H1 (cell line): Measurements from ENCODE around the gene SLC25A34. TPM values are rescaled to one million over a fixed set of nuclear protein-coding genes. Genes with fewer than 3 reads are reported as not detected.

ENCODE experiments used
- CTCF ChIA-PET: fragments of 300-600 bp; sonication (Branson Sonifier 250); formaldehyde crosslinking; loops from one replicate; lab custom pipeline; 2021; ENCODE audit not compliant: partially characterized antibody; lab: Charles Lee
- POLR2A ChIA-PET: fragments of 300-600 bp; sonication (Branson Sonifier 250); formaldehyde crosslinking; loops from one replicate; lab custom pipeline; 2021; ENCODE audit warnings: inconsistent platforms; ENCODE audit not compliant: partially characterized antibody; lab: Charles Lee
- DNase-seq, 2 experiments: peaks; one replicate each; pipeline versions ENCODE4 v3.0.0 to v3.0.0-alpha.2; 2010 to 2022; ENCODE audit warnings: low spot score in 2 of 2, low read depth in 1 of 2, mixed read lengths in 1 of 2
- FAIRE-seq: peaks from 2 replicates; lab custom pipeline; 2011; peaks lifted over from hg19 to GRCh38; lab: Jason Lieb, UNC
- H2AFZ ChIP-seq: 2 replicates; pipeline ENCODE4 v1.8.1; 2012; ENCODE audit warnings: low read length, inconsistent platforms
- H2AK5ac ChIP-seq: 2 replicates; pipeline ENCODE4 v1.6.1; 2013; ENCODE audit warnings: low read depth, low read length
- H2BK120ac ChIP-seq: replicated peaks from 2 replicates; pipeline ENCODE3; 2013; ENCODE audit warnings: low read depth, low read length, inconsistent platforms
- H2BK12ac ChIP-seq: 2 replicates; pipeline ENCODE4 v1.6.1; 2013; ENCODE audit warnings: low read depth, low read length
- H2BK15ac ChIP-seq: 2 replicates; pipeline ENCODE4 v1.6.1; 2013; ENCODE audit warnings: low read length
- H2BK20ac ChIP-seq: 2 replicates; pipeline ENCODE4 v1.6.1; 2013; ENCODE audit warnings: low read length
- H2BK5ac ChIP-seq: 2 replicates; pipeline ENCODE4 v1.6.1; 2013; ENCODE audit warnings: low read depth, low read length
- H3K14ac ChIP-seq: 2 replicates; pipeline ENCODE4 v1.6.1; 2013; ENCODE audit warnings: inconsistent platforms; ENCODE audit not compliant: insufficient read length
- H3K18ac ChIP-seq: 2 replicates; pipeline ENCODE4 v1.6.1; 2013; ENCODE audit warnings: low read length; ENCODE audit errors: extremely low read depth
- H3K23ac ChIP-seq: 2 replicates; pipeline ENCODE4 v1.6.1; 2013; ENCODE audit warnings: inconsistent platforms; ENCODE audit not compliant: insufficient read length
- H3K23me2 ChIP-seq: 2 replicates; pipeline ENCODE4 v1.6.1; 2013; ENCODE audit warnings: low read depth, low read length
- H3K27ac ChIP-seq: 2 replicates; pipeline ENCODE4 v1.6.1; 2011; ENCODE audit warnings: low read depth, low read length, inconsistent platforms
- H3K27me3 ChIP-seq, 4 experiments: replicated peaks in 1 of 4; 1 replicate in 1 of 4; 2 replicates in 3 of 4; pipeline versions ENCODE4 v1.6.1 to v1.8.1; 2011 to 2013; ENCODE audit warnings: low read length in 3 of 4, mild to moderate bottlenecking in 3 of 4, inconsistent platforms in 2 of 4, mixed read lengths in 2 of 4, moderate library complexity in 1 of 4; ENCODE audit not compliant: control insufficient read depth in 3 of 4, insufficient read depth in 3 of 4; ENCODE audit errors: extremely low read depth in 1 of 4
- H3K36me3 ChIP-seq, 4 experiments: 2 replicates each; pipeline versions ENCODE4 v1.6.1 to v1.8.1; 2011 to 2013; ENCODE audit warnings: mild to moderate bottlenecking in 4 of 4, low read length in 3 of 4, moderate library complexity in 2 of 4, control low read depth in 1 of 4, inconsistent platforms in 1 of 4; ENCODE audit not compliant: insufficient read depth in 4 of 4, control insufficient read depth in 2 of 4
- H3K4ac ChIP-seq: replicated peaks from 2 replicates; pipeline ENCODE3; 2013; ENCODE audit warnings: low read length, low read depth, mixed read lengths, inconsistent platforms; ENCODE audit not compliant: insufficient read length
- H3K4me1 ChIP-seq, 4 experiments: replicated peaks in 1 of 4; 1 replicate in 1 of 4; 2 replicates in 3 of 4; pipeline versions ENCODE4 v1.6.1 to v1.8.1; 2011 to 2013; ENCODE audit warnings: low read length in 3 of 4, inconsistent platforms in 2 of 4, mixed read lengths in 1 of 4; ENCODE audit not compliant: insufficient read depth in 4 of 4, control insufficient read depth in 3 of 4
- H3K4me2 ChIP-seq, 2 experiments: 2 replicates each; pipeline versions ENCODE4 v1.6.1 to v1.8.1; 2011 to 2013; ENCODE audit warnings: low read depth in 2 of 2, low read length in 2 of 2, control low read depth in 1 of 2, inconsistent platforms in 1 of 2, mild to moderate bottlenecking in 1 of 2; ENCODE audit not compliant: insufficient read depth in 1 of 2
- H3K4me3 ChIP-seq, 4 experiments: fragments of 200-600, 300-600 bp in 1 of 4; sonication (generic), shearing (Covaris generic), sonication (Bioruptor Twin) in 1 of 4; 2 replicates each; pipeline versions ENCODE4 v1.5.1 to v1.8.1; 2011 to 2016; ENCODE audit warnings: low read length in 4 of 4, low read depth in 3 of 4, control low read depth in 2 of 4, inconsistent platforms in 2 of 4, mild to moderate bottlenecking in 2 of 4, mixed read lengths in 1 of 4, moderate library complexity in 1 of 4; ENCODE audit not compliant: insufficient read depth in 2 of 4; ENCODE audit errors: extremely low read depth in 1 of 4
- H3K56ac ChIP-seq: replicated peaks from 2 replicates; pipeline ENCODE3; 2013; ENCODE audit warnings: low read depth, mild to moderate bottlenecking, mixed read lengths, low read length, inconsistent platforms; ENCODE audit not compliant: insufficient read length
- H3K79me1 ChIP-seq: 2 replicates; pipeline ENCODE4 v1.6.1; 2013; ENCODE audit warnings: low read depth, low read length, control low read depth
- H3K79me2 ChIP-seq, 2 experiments: 2 replicates each; pipeline versions ENCODE4 v1.6.1 to v1.8.1; 2012 to 2013; ENCODE audit warnings: low read length in 2 of 2, mild to moderate bottlenecking in 2 of 2, inconsistent platforms in 1 of 2; ENCODE audit not compliant: insufficient read depth in 2 of 2, control insufficient read depth in 1 of 2
- H3K9ac ChIP-seq, 4 experiments: replicated peaks in 1 of 4; 1 replicate in 1 of 4; 2 replicates in 3 of 4; pipeline versions ENCODE4 v1.6.1 to v1.8.1; 2011 to 2013; ENCODE audit warnings: low read depth in 3 of 4, low read length in 3 of 4, control low read depth in 2 of 4, mild to moderate bottlenecking in 2 of 4, moderate library complexity in 2 of 4, inconsistent platforms in 1 of 4; ENCODE audit errors: extremely low read depth in 1 of 4
- H3K9me3 ChIP-seq, 2 experiments: 2 replicates each; pipeline versions ENCODE4 v1.6.1 to v1.8.1; 2012 to 2013; ENCODE audit warnings: mild to moderate bottlenecking in 2 of 2, moderate library complexity in 2 of 2, control low read depth in 1 of 2, inconsistent platforms in 1 of 2, low read depth in 1 of 2, low read length in 1 of 2, mixed read lengths in 1 of 2; ENCODE audit not compliant: insufficient read depth in 2 of 2
- H4K20me1 ChIP-seq, 2 experiments: replicated peaks in 1 of 2; 2 replicates each; pipeline versions ENCODE3 to v1.8.1; 2011 to 2013; ENCODE audit warnings: inconsistent platforms in 2 of 2, low read length in 2 of 2, mild to moderate bottlenecking in 1 of 2; ENCODE audit not compliant: insufficient read depth in 2 of 2, control insufficient read depth in 1 of 2
- H4K5ac ChIP-seq: 2 replicates; pipeline ENCODE4 v1.6.1; 2013; ENCODE audit warnings: low read length, low read depth, mixed read lengths, inconsistent platforms; ENCODE audit not compliant: insufficient read length
- H4K8ac ChIP-seq: 2 replicates; pipeline ENCODE4 v1.8.0; 2013; ENCODE audit warnings: mild to moderate bottlenecking, moderate library complexity, low read length, inconsistent platforms; ENCODE audit not compliant: insufficient read depth; ENCODE audit errors: extremely low read depth
- H4K91ac ChIP-seq: replicated peaks from 2 replicates; pipeline ENCODE3; 2013; ENCODE audit warnings: low read length, mixed read lengths, inconsistent platforms; ENCODE audit not compliant: insufficient read length
- SP1 ChIP-seq: IDR thresholded peaks from 2 replicates; pipeline ENCODE4 v1.6.1; 2011; ENCODE audit warnings: low read depth, low read length
- SRF ChIP-seq: IDR thresholded peaks from 2 replicates; pipeline ENCODE4 v1.6.1; 2011; ENCODE audit warnings: mild to moderate bottlenecking, low read depth, low read length, moderate library complexity
- WGBS, 2 experiments: shearing (Covaris generic) in 1 of 2; methylation state at CpG; one replicate each; pipeline versions ENCODE4 v1.1.6 to v1.1.7; 2013 to 2015; ENCODE audit warnings: low lambda C conversion rate in 2 of 2, mixed read lengths in 2 of 2, inconsistent platforms in 1 of 2, low coverage in 1 of 2, missing lambda C conversion rate in 1 of 2; ENCODE audit not compliant: insufficient replicate concordance in 2 of 2, insufficient coverage in 1 of 2, insufficient read length in 1 of 2; ENCODE audit errors: extremely low coverage in 1 of 2, missing lambda C conversion rate in 1 of 2; 5-methylcytosine and 5-hydroxymethylcytosine counted together
- polyA plus RNA-seq, 7 experiments: library from polyadenylated mRNA; depleted of rRNA in 3 of 7; stranded (reverse) in 5 of 7; unstranded in 2 of 7; fragments of >200 nt in 5 of 7; fragments of 200-250 nt in 2 of 7; gene quantifications; 1 replicate in 5 of 7; 2 replicates in 1 of 7; 4 replicates in 1 of 7; pipeline versions ENCODE4 v1.2.1 to v1.2.3, GENCODE V29; 2011 to 2013; ENCODE audit warnings: missing spikeins in 2 of 7, mixed read lengths in 2 of 7
- total RNA-seq: library from RNA; stranded (reverse); fragmentation: NEBNext Ultra II Directional; extraction: Animal tissue kit (Norgen Biotek cat#: 25700); gene quantifications from 2 replicates; pipeline ENCODE4 v1.2.1, GENCODE V29; 2021
- TF ChIP-seq, protein P1 (sequence below), 3 experiments: IDR thresholded peaks; 1 replicate in 2 of 3; 2 replicates in 1 of 3; pipeline versions ENCODE4 v1.5.1 to v1.6.1; 2011; ENCODE audit warnings: low read length in 3 of 3, mild to moderate bottlenecking in 3 of 3, inconsistent platforms in 2 of 3, low read depth in 1 of 3, moderate library complexity in 1 of 3; ENCODE audit not compliant: insufficient read depth in 1 of 3; ENCODE audit errors: control extremely low read depth in 1 of 3

SLC25A34 gene
- total and polyA plus RNA-seq, 2 of the 8 experiments (the other 6 are each of a cell fraction or from before 2014, with no cell fraction given) = 0.48 to 0.62 TPM

- Histone ChIP-seq H3K56ac (no peak overlapping the region), H3K23ac (no peak overlapping the region), H4K91ac (no peak overlapping the region), H2AK5ac (no peak overlapping the region), H3K18ac (no peak overlapping the region), H3K4me3 (no peak overlapping the region), H2AFZ (no peak overlapping the region), H4K5ac (no peak overlapping the region), H2BK20ac (no peak overlapping the region), H3K27me3 (no peaks in the 10 kb centered on the region), H4K8ac (no peak overlapping the region), H2BK5ac (no peak overlapping the region), H3K4me2 (no peak overlapping the region), H3K14ac (no peak overlapping the region), H3K4me1 (no peaks in the 10 kb centered on the region), H3K79me2 (peaks cover 3 to 31% of the 10 kb centered on the region in 2 experiments; a peak in 2 of 4 replicates), H3K79me1 (no peaks in the 10 kb centered on the region; the same call in 1 of the 2 replicates), H3K23me2 (no peaks in the 10 kb centered on the region), H3K9me3 (no peaks in the 10 kb centered on the region), H2BK15ac (no peak overlapping the region), H3K27ac (no peak overlapping the region), H3K4ac (no peak overlapping the region), H2BK120ac (no peak overlapping the region), H3K9ac (no peak overlapping the region), H4K20me1 (peaks cover 0 to 4% of the 10 kb centered on the region in 2 experiments), H3K36me3 (no peaks in the 10 kb centered on the region), H2BK12ac (no peak overlapping the region)
- TF ChIP-seq SRF (no peak), SP1 (no peak)
- TF ChIP-seq, protein P1, sequence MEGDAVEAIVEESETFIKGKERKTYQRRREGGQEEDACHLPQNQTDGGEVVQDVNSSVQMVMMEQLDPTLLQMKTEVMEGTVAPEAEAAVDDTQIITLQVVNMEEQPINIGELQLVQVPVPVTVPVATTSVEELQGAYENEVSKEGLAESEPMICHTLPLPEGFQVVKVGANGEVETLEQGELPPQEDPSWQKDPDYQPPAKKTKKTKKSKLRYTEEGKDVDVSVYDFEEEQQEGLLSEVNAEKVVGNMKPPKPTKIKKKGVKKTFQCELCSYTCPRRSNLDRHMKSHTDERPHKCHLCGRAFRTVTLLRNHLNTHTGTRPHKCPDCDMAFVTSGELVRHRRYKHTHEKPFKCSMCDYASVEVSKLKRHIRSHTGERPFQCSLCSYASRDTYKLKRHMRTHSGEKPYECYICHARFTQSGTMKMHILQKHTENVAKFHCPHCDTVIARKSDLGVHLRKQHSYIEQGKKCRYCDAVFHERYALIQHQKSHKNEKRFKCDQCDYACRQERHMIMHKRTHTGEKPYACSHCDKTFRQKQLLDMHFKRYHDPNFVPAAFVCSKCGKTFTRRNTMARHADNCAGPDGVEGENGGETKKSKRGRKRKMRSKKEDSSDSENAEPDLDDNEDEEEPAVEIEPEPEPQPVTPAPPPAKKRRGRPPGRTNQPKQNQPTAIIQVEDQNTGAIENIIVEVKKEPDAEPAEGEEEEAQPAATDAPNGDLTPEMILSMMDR (IDR thresholded peaks at IDR 0.05; ENCODE audit: control extremely low read depth in 1 of 3, insufficient read depth in 1 of 3, low read depth in 1 of 3, low read length in 3 of 3) = no peak
- ChIA-PET POLR2A (no interaction called here), CTCF (interaction anchor here (1.5 kb wide), 1 partner anchor 12 kb away, joined by 3 read pairs; no protein-coding TSS in a partner anchor)
- no peak for DNase-seq
- 95% methylated on average over 11 of the region's 11 CpGs; no CpG with 5 or more reads in 1 of the 2 experiments for WGBS, 2 experiments
- no peak for FAIRE-seq
Measured at GRCh38 chr1:15691434-15692032, 44.5 kb upstream of the SLC25A34 start.
